ENCODE data around the gene WDR27.

The WDR27 gene

GRCh38 chr6:169417101-169417500 is 284.7 kb downstream of the WDR27 start:
- ATAC-seq (no peak), DNase-seq (ENCODE audit: low spot score in 2 of 2) (no peak)
- Mint-ChIP-seq H3K9me3 (peaks cover 14% of the 10 kb centered on the region), H3K27ac (no peak overlapping the region), H3K4me1 (no peaks in the 10 kb centered on the region), H3K4me3 (no peak overlapping the region), H3K36me3 (no peaks in the 10 kb centered on the region)

- peaks cover 14% of the 10 kb centered on the region for H3K9me3 Mint-ChIP-seq
- no peak overlapping the region for H3K27ac Mint-ChIP-seq
- no peak for ATAC-seq
- no peak overlapping the region for H3K4me3 Mint-ChIP-seq
- H3K36me3 Mint-ChIP-seq = no peaks in the 10 kb centered on the region
- no peaks in the 10 kb centered on the region for H3K4me1 Mint-ChIP-seq
- DNase-seq (ENCODE audit: low spot score in 2 of 2) = no peak
These were observed 285.6 kb downstream of the WDR27 start for GRCh38 chr6:169416249-169416648.

- H3K36me3 Mint-ChIP-seq = no peaks in the 10 kb centered on the region
- H3K9me3 Mint-ChIP-seq = peaks cover 14% of the 10 kb centered on the region
- no peak overlapping the region for H3K4me3 Mint-ChIP-seq
- H3K4me1 Mint-ChIP-seq = no peaks in the 10 kb centered on the region
- DNase-seq (ENCODE audit: low spot score in 2 of 2) (no peak), ATAC-seq (no peak)
- no peak overlapping the region for H3K27ac Mint-ChIP-seq
These were observed 286.6 kb downstream of the WDR27 start for GRCh38 chr6:169415179-169415578.

DNA sequence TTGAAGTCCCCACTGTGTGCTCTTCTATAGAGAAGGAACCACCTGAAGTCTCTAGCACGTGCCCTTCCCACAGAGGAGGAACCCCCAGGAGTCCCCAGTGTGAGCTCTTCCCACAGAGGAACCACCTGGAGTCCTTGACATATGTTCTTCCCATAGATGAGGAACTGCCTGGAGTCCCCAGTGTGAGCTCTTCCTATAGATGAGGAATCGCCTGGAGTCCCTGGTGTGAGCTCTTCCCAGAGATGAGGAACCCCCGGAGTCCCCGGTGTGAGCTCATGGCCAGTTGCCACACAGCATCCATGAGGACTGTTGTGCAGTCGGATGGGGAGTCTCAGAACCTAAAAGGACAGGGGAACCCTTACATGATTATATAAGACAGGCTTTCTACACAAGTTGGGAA is 290.1 kb downstream of the WDR27 start:
- peaks cover 14% of the 10 kb centered on the region for H3K9me3 Mint-ChIP-seq

GRCh38 chr6:169411296-169411695 is 290.5 kb downstream of the WDR27 start:
- no peaks in the 10 kb centered on the region for H3K4me1 Mint-ChIP-seq
- H3K27ac Mint-ChIP-seq = no peak overlapping the region
- DNase-seq (ENCODE audit: low spot score in 2 of 2) (peak in 1 of 2 donors; percentile 41), ATAC-seq (no peak)
- H3K36me3 Mint-ChIP-seq = no peaks in the 10 kb centered on the region
- H3K4me3 Mint-ChIP-seq = no peak overlapping the region
- peaks cover 14% of the 10 kb centered on the region for H3K9me3 Mint-ChIP-seq

More for the DNA sequence above, 290.1 kb downstream of the WDR27 start:
- H3K4me3 Mint-ChIP-seq = no peak overlapping the region
- H3K4me1 Mint-ChIP-seq = no peaks in the 10 kb centered on the region
- ATAC-seq (no peak), DNase-seq (ENCODE audit: low spot score in 2 of 2) (peak in 1 of 2 donors; percentile 15)
- no peaks in the 10 kb centered on the region for H3K36me3 Mint-ChIP-seq
- no peak overlapping the region for H3K27ac Mint-ChIP-seq

DNA sequence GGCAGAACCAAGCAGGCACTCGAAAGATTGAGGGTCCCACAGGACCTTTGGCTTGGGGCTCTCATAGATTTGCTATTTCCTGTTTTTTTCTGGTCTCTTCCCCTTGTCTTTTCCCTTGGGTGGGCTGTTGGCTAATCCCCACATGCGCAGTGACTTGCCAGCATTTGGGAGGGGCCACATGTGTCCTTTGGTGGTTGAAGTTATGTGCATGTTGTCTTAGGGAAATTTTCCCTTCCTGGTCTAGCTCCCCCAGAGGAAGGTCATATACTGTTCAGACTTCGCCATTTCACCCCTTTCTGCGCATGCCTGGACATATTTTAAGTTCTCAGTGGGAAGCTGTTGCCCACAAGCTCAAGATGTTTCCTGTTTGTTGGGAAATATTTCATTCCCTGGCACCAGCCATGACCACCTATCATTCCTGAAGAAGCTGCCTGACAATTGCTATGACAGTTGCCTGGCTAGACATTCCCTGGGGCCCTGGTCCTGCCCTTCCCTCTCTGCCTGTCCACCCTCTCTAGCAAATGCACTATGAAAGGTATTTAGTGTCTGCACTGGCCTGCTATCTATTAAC is 292.0 kb downstream of the WDR27 start:
- ATAC-seq = no peak
- peaks cover 5% of the 10 kb centered on the region for H3K9me3 Mint-ChIP-seq
- H3K27ac Mint-ChIP-seq = no peak overlapping the region
- DNase-seq (ENCODE audit: low spot score in 2 of 2) = peak in 1 of 2 donors; percentile 15
- H3K4me1 Mint-ChIP-seq = no peaks in the 10 kb centered on the region
- no peak overlapping the region for H3K4me3 Mint-ChIP-seq
- H3K36me3 Mint-ChIP-seq = no peaks in the 10 kb centered on the region

DNA sequence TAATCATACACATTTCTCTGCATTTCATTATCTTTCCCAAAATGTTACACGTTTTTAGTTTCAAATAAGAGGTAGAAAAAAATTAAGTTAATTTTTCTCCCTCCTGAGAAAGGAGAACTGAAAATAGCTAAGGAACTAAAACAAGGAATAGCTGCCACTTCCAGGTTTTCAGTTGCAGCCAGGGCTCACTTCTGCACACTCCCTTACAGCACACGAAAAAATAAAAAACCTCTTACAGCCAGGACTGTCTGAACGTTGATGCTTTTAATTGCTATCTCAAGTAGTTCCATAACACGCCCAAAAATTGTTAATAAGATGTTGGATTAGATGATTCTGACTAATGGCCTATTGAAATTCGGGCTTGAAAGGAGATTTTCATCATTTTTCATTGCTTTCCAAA is 294.5 kb downstream of the WDR27 start:
- Mint-ChIP-seq H3K4me1 (no peaks in the 10 kb centered on the region), H3K36me3 (no peaks in the 10 kb centered on the region), H3K9me3 (no peaks in the 10 kb centered on the region), H3K4me3 (no peak overlapping the region), H3K27ac (no peak overlapping the region)
- DNase-seq (ENCODE audit: low spot score in 2 of 2) (no peak), ATAC-seq (no peak)
